T-cell (primary cell): ENCODE measurements around the gene HPCAL1. TPM values are rescaled to one million over a fixed set of nuclear protein-coding genes. Genes with fewer than 3 reads are reported as not detected.

Experiments used
- ATAC-seq, 4 experiments: fragments of 200-7000 bp in 3 of 4; fragments of 150-1000 bp in 1 of 4; cut with Tn5 transposase; replicated peaks in 1 of 4; 1 replicate in 3 of 4; 2 replicates in 1 of 4; pipeline ENCODE4 v1.10.0; 2021; ENCODE audit warnings: moderate library complexity in 3 of 4, mild to moderate bottlenecking in 2 of 4, moderate number of reproducible peaks in 1 of 4
- CTCF ChIA-PET, 2 donors: fragments of 300-600 bp; sonication (Branson Sonifier 250); formaldehyde crosslinking; loops; one replicate each; lab custom pipeline; 2022; ENCODE audit warnings: antibody characterized with exemption in 2 of 2; lab: Charles Lee
- POLR2A ChIA-PET, 2 donors: fragments of 300-600 bp; sonication (Branson Sonifier 250); formaldehyde crosslinking; loops; one replicate each; lab custom pipeline; 2022; ENCODE audit warnings: antibody characterized with exemption in 2 of 2; lab: Charles Lee
- DNase-seq, 35 experiments: peaks; one replicate each; pipeline versions ENCODE4 v3.0.0 to v3.0.0-alpha.2; 2013 to 2023
- H3K27ac ChIP-seq: one replicate; pipeline ENCODE4 v1.5.1; 2013; ENCODE audit warnings: low read length
- H3K27me3 ChIP-seq, 2 experiments: replicated peaks in 1 of 2; 1 replicate in 1 of 2; 2 replicates in 1 of 2; pipeline versions ENCODE4 v1.6.1 to v1.7.0; 2013; ENCODE audit warnings: low read length in 1 of 2, mixed read lengths in 1 of 2; ENCODE audit not compliant: control insufficient read depth in 2 of 2, insufficient read depth in 2 of 2; ENCODE audit errors: extremely low read depth in 1 of 2
- H3K36me3 ChIP-seq, 2 donors: 1 replicate in 1 of 2; 2 replicates in 1 of 2; pipeline versions ENCODE4 v1.6.1 to v1.7.0; 2013; ENCODE audit warnings: low read length in 1 of 2; ENCODE audit not compliant: control insufficient read depth in 2 of 2, insufficient read depth in 1 of 2; ENCODE audit errors: extremely low read depth in 1 of 2
- H3K4me1 ChIP-seq, 2 experiments: 1 replicate in 1 of 2; 2 replicates in 1 of 2; pipeline versions ENCODE4 v1.6.1 to v1.7.0; 2013; ENCODE audit warnings: low read length in 2 of 2, mixed read lengths in 1 of 2; ENCODE audit not compliant: insufficient read depth in 2 of 2, control insufficient read depth in 1 of 2; ENCODE audit errors: extremely low read depth in 1 of 2
- H3K4me3 ChIP-seq, 2 donors: 1 replicate in 1 of 2; 2 replicates in 1 of 2; pipeline versions ENCODE4 v1.5.1 to v1.7.0; 2013; ENCODE audit warnings: mild to moderate bottlenecking in 2 of 2, low read length in 1 of 2, moderate library complexity in 1 of 2; ENCODE audit not compliant: control insufficient read depth in 1 of 2; ENCODE audit errors: extremely low read depth in 1 of 2
- H3K9me3 ChIP-seq: 2 replicates; pipeline ENCODE4 v1.7.0; 2013
- H3K27ac Mint-ChIP-seq, 2 donors: one replicate each; pipeline ENCODE4 v1.8.0; 2020 to 2021; ENCODE audit warnings: mild to moderate bottlenecking in 2 of 2, mixed read lengths in 2 of 2
- H3K27me3 Mint-ChIP-seq, 2 donors: one replicate each; pipeline ENCODE4 v1.8.0; 2021 to 2022; ENCODE audit warnings: mixed read lengths in 2 of 2
- H3K36me3 Mint-ChIP-seq: one replicate; pipeline ENCODE4 v1.8.0; 2021; ENCODE audit warnings: mixed read lengths
- H3K4me1 Mint-ChIP-seq, 3 donors: one replicate each; pipeline ENCODE4 v1.8.0; 2020 to 2022; ENCODE audit warnings: mixed read lengths in 3 of 3, mild to moderate bottlenecking in 1 of 3
- H3K4me3 Mint-ChIP-seq, 3 donors: one replicate each; pipeline ENCODE4 v1.8.0; 2020 to 2022; ENCODE audit warnings: mild to moderate bottlenecking in 3 of 3, mixed read lengths in 3 of 3, moderate library complexity in 3 of 3
- H3K9me3 Mint-ChIP-seq, 3 donors: one replicate each; pipeline ENCODE4 v1.8.0; 2020 to 2022; ENCODE audit warnings: mixed read lengths in 3 of 3
- WGBS: methylation state at CpG from one replicate; pipeline ENCODE4 v1.1.5; 2013; ENCODE audit warnings: missing lambda C conversion rate; ENCODE audit not compliant: insufficient coverage; 5-methylcytosine and 5-hydroxymethylcytosine counted together
- total RNA-seq, 35 experiments: library from RNA in 6 of 35; stranded (reverse) in 6 of 35; fragments of 120-200 nt in 1 of 35; gene quantifications; one replicate each; pipeline versions ENCODE4 v1.2.1 to v1.2.4 and lab custom pipeline; 2013 to 2026

HPCAL1 gene
- total RNA-seq, 5 donors from 2014 or later (not counting 1 experiment from before 2014, with no cell fraction given): 39.5 to 87.3 (median 83.2) TPM

GRCh38 chr2:10354399-10354798 lies 51.7 kb downstream of the HPCAL1 start:
- no peaks in the 10 kb centered on the region for H3K9me3 ChIP-seq
- DNase-seq (no peak), ATAC-seq (no peak)
- Mint-ChIP-seq H3K27ac (peak overlapping the region in 1 of 2 donors; percentile 77), H3K27me3 (no peaks in the 10 kb centered on the region), H3K4me1 (peaks cover 63 to 70% (median 68%) of the 10 kb centered on the region in 3 donors), H3K4me3 (no peak overlapping the region), H3K9me3 (no peaks in the 10 kb centered on the region), H3K36me3 (peaks cover 18% of the 10 kb centered on the region)
- CTCF ChIA-PET: interaction anchor here in 1 of 2 donors (1.1 kb wide), 1 partner anchor 53 kb away, joined by 4 read pairs; no protein-coding TSS in a partner anchor
- 100% methylated on average over 6 of the region's 10 CpGs for WGBS
- peaks cover 2 to 19% of the 10 kb centered on the region in 2 donors for H3K36me3 ChIP-seq
- H3K27ac ChIP-seq: no peak overlapping the region
- H3K4me3 ChIP-seq: no peak overlapping the region
- no peaks in the 10 kb centered on the region for H3K27me3 ChIP-seq
- peaks cover 2 to 28% of the 10 kb centered on the region in 2 experiments for H3K4me1 ChIP-seq
- POLR2A ChIA-PET: no interaction called here

GRCh38 chr2:10355471-10356438 lies 53.1 kb downstream of the HPCAL1 start:
- Histone ChIP-seq H3K27ac (no peak overlapping the region), H3K4me1 (peaks cover 2 to 34% of the 10 kb centered on the region in 2 experiments), H3K9me3 (no peaks in the 10 kb centered on the region), H3K27me3 (no peaks in the 10 kb centered on the region), H3K4me3 (no peak overlapping the region), H3K36me3 (peaks cover 2 to 26% of the 10 kb centered on the region in 2 donors)
- H3K27me3 Mint-ChIP-seq: no peaks in the 10 kb centered on the region
- CTCF ChIA-PET: interaction anchor here (0.6 to 1.1 kb wide), 2 partner anchors 54 to 76 kb away, joined by 3 to 4 read pairs; no protein-coding TSS in a partner anchor
- peaks cover 24% of the 10 kb centered on the region for H3K36me3 Mint-ChIP-seq
- DNase-seq (no peak), ATAC-seq (no peak)
- WGBS: 96% methylated on average over 9 of the region's 16 CpGs
- POLR2A ChIA-PET: no interaction called here
- H3K4me1 Mint-ChIP-seq: peaks cover 58 to 67% (median 65%) of the 10 kb centered on the region in 3 donors
- H3K4me3 Mint-ChIP-seq: no peak overlapping the region
- peak overlapping the region in 1 of 2 donors; percentile 37 for H3K27ac Mint-ChIP-seq
- no peaks in the 10 kb centered on the region for H3K9me3 Mint-ChIP-seq

GRCh38 chr2:10356439-10356811 lies 53.7 kb downstream of the HPCAL1 start:
- H3K27me3 Mint-ChIP-seq: no peaks in the 10 kb centered on the region
- H3K4me1 Mint-ChIP-seq: peaks cover 55 to 67% (median 65%) of the 10 kb centered on the region in 3 donors
- peak in 1 of 4 experiments; percentile 69 for ATAC-seq

GRCh38 chr2:10357193-10358169 lies 54.8 kb downstream of the HPCAL1 start:
- ChIA-PET POLR2A (interaction anchor here in 1 of 2 donors (0.7 kb wide), 1 partner anchor 919 kb away, joined by 5 read pairs; no protein-coding TSS in a partner anchor), CTCF (no interaction called here)
- Histone ChIP-seq H3K36me3 (peaks cover 2 to 26% of the 10 kb centered on the region in 2 donors), H3K27ac (no peak overlapping the region), H3K9me3 (no peaks in the 10 kb centered on the region), H3K27me3 (no peaks in the 10 kb centered on the region), H3K4me3 (no peak overlapping the region), H3K4me1 (peaks cover 2 to 31% of the 10 kb centered on the region in 2 experiments)
- no peak overlapping the region for H3K4me3 Mint-ChIP-seq
- H3K36me3 Mint-ChIP-seq: peaks cover 20% of the 10 kb centered on the region
- H3K27ac Mint-ChIP-seq: no peak overlapping the region
- no peaks in the 10 kb centered on the region for H3K27me3 Mint-ChIP-seq
- DNase-seq: no peak
- no peak for ATAC-seq
- 87% methylated on average over 3 of the region's 24 CpGs for WGBS
- peaks cover 50 to 65% (median 62%) of the 10 kb centered on the region in 3 donors for H3K4me1 Mint-ChIP-seq
- no peaks in the 10 kb centered on the region for H3K9me3 Mint-ChIP-seq

More at GRCh38 chr2:10356439-10356811, 53.7 kb downstream of the HPCAL1 start:
- WGBS: no CpG with 5 or more reads among the region's 8 CpGs
- no peak overlapping the region for H3K4me3 ChIP-seq
- no peak overlapping the region for H3K27ac ChIP-seq
- H3K9me3 Mint-ChIP-seq: no peaks in the 10 kb centered on the region
- H3K4me1 ChIP-seq: peaks cover 2 to 34% of the 10 kb centered on the region in 2 experiments
- no peak overlapping the region for H3K4me3 Mint-ChIP-seq
- POLR2A ChIA-PET: no interaction called here
- no peaks in the 10 kb centered on the region for H3K27me3 ChIP-seq
- no peaks in the 10 kb centered on the region for H3K9me3 ChIP-seq
- CTCF ChIA-PET: no interaction called here
- H3K36me3 ChIP-seq: peaks cover 2 to 26% of the 10 kb centered on the region in 2 donors
- peak in 16 of 35 experiments; percentile 10 to 40 (median 22) for DNase-seq
- peak overlapping the region; percentile 31 to 39 for H3K27ac Mint-ChIP-seq
- peaks cover 20% of the 10 kb centered on the region for H3K36me3 Mint-ChIP-seq

GRCh38 chr2:10359246-10359645 lies 56.5 kb downstream of the HPCAL1 start:
- Histone ChIP-seq H3K36me3 (peaks cover 0 to 25% of the 10 kb centered on the region in 2 donors), H3K27me3 (no peaks in the 10 kb centered on the region), H3K4me3 (no peak overlapping the region), H3K27ac (no peak overlapping the region), H3K9me3 (no peaks in the 10 kb centered on the region), H3K4me1 (peaks cover 2 to 35% of the 10 kb centered on the region in 2 experiments)
- WGBS: 91% methylated on average over 4 of the region's 8 CpGs
- POLR2A ChIA-PET: interaction anchor here in 1 of 2 donors (0.5 to 0.6 kb wide), 2 partner anchors 8 to 45 kb away, joined by 3 read pairs; no protein-coding TSS in a partner anchor
- no peak overlapping the region for H3K4me3 Mint-ChIP-seq
- H3K27me3 Mint-ChIP-seq: no peaks in the 10 kb centered on the region
- H3K27ac Mint-ChIP-seq: no peak overlapping the region
- H3K36me3 Mint-ChIP-seq: peaks cover 15% of the 10 kb centered on the region
- H3K9me3 Mint-ChIP-seq: no peaks in the 10 kb centered on the region
- H3K4me1 Mint-ChIP-seq: peaks cover 41 to 63% (median 57%) of the 10 kb centered on the region in 3 donors
- DNase-seq (no peak), ATAC-seq (no peak)
- CTCF ChIA-PET: no interaction called here
